HUES6 (cell line): ENCODE results near the gene GRAMD1C.

Source experiments
- H3K27ac ChIP-seq: 2 replicates; pipeline ENCODE4 v1.7.0; 2013; ENCODE audit warnings: low read depth, mild to moderate bottlenecking, low read length, inconsistent platforms
- H3K27me3 ChIP-seq: 2 replicates; pipeline ENCODE4 v1.6.1; 2013; ENCODE audit warnings: low read length; ENCODE audit not compliant: control insufficient read depth, insufficient read depth
- H3K36me3 ChIP-seq: 2 replicates; pipeline ENCODE4 v1.6.1; 2013; ENCODE audit warnings: low read length; ENCODE audit not compliant: control insufficient read depth, insufficient read depth
- H3K4me1 ChIP-seq: 2 replicates; pipeline ENCODE4 v1.6.1; 2013; ENCODE audit warnings: low read length; ENCODE audit not compliant: control insufficient read depth, insufficient read depth
- H3K4me3 ChIP-seq: 2 replicates; pipeline ENCODE4 v1.5.1; 2013; ENCODE audit warnings: low read depth, low read length
- H3K9ac ChIP-seq: one replicate; pipeline ENCODE4 v1.6.1; 2013; ENCODE audit warnings: mild to moderate bottlenecking, low read length
- H3K9me3 ChIP-seq: 2 replicates; pipeline ENCODE4 v1.6.1; 2013; ENCODE audit warnings: low read depth, low read length; ENCODE audit not compliant: control insufficient read depth, insufficient read depth

Gene GRAMD1C

GRCh38 chr3:113838631-113839209, at the start of gene GRAMD1C:
Gene GRAMD1C, plus strand, starts transcription at chr3:113838788. Its CDS starts 122 bp downstream, at chr3:113838910.
- no peaks in the 10 kb centered on the region; the same call in 1 of the 2 replicates for H3K27me3 ChIP-seq
- no peaks in the 10 kb centered on the region for H3K36me3 ChIP-seq
- peak within 1 kb of the TSS; percentile 1 for H3K9ac ChIP-seq
- H3K27ac ChIP-seq, result no peak within 1 kb of the TSS
- no peaks in the 10 kb centered on the region for H3K4me1 ChIP-seq
- H3K4me3 ChIP-seq, result peak within 1 kb of the TSS; percentile 75
- no peaks in the 10 kb centered on the region for H3K9me3 ChIP-seq

DNA sequence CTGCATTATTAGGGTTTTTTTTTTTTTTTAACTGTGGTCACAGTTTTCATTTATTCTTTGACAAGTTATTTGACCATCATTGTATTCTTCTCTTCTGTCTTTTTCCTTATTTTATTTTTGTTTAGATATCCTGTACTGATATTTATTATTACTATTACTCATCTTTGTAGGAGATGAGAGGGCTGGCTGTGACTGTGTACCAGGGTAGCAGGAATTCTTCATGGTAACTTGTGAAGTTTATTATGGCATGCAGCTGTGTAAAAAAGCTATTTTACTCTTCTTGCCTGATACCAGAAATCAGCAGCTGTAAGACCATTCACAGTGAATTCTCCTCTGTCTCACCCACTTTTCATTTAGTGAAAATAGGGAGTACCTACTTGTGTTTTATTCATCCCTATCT, 47.2 kb upstream of the GRAMD1C start:
- Histone ChIP-seq H3K27me3 (no peaks in the 10 kb centered on the region), H3K9ac (no peak overlapping the region), H3K36me3 (peaks cover 41% of the 10 kb centered on the region), H3K4me3 (no peak overlapping the region), H3K4me1 (no peaks in the 10 kb centered on the region), H3K9me3 (no peaks in the 10 kb centered on the region), H3K27ac (no peak overlapping the region)

DNA sequence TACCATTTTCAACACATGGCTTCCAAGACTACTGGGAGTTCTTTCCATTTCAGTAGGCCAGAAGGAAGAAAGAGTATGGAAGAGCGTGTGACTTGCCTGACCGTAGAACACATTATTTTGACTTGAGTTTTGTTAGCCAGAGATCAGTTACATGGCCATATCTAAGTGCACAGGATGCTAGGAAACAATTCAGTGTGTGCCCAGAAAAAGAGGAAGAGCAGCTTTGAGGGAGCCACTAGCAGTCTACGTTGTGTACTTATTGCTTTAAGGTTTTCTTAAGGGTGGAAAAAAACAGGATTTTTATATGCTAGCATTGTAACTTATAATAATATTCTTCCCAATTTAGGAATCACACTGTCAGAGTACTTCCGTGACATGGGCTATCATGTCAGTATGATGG, 44.1 kb upstream of the GRAMD1C start:
- no peaks in the 10 kb centered on the region for H3K4me1 ChIP-seq
- no peaks in the 10 kb centered on the region for H3K27me3 ChIP-seq
- H3K4me3 ChIP-seq, result no peak overlapping the region
- H3K36me3 ChIP-seq, result peaks cover 46% of the 10 kb centered on the region
- H3K9ac ChIP-seq, result no peak overlapping the region
- no peak overlapping the region for H3K27ac ChIP-seq
- no peaks in the 10 kb centered on the region for H3K9me3 ChIP-seq

DNA sequence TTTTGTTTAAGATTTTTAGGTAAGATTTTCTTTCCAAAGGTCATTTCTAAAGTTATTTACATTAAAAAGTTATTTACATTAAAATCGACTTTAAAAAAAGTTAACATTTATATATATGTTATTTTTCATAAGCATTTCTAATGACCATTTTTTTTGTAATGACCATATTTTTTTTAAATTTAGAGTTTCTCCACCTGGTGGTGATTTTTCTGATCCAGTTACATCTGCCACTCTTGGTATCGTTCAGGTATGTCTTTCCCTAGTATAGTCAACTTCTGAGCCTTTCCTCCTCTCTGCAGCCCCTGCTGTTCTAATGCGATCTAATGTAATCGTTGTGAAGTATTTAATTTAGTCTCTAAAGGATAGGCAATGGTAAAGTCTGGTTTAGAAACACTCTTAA, 42.9 kb upstream of the GRAMD1C start:
- Histone ChIP-seq H3K27me3 (no peaks in the 10 kb centered on the region), H3K27ac (no peak overlapping the region), H3K4me1 (no peaks in the 10 kb centered on the region), H3K9me3 (no peaks in the 10 kb centered on the region), H3K4me3 (no peak overlapping the region), H3K9ac (no peak overlapping the region), H3K36me3 (peaks cover 53% of the 10 kb centered on the region)

DNA sequence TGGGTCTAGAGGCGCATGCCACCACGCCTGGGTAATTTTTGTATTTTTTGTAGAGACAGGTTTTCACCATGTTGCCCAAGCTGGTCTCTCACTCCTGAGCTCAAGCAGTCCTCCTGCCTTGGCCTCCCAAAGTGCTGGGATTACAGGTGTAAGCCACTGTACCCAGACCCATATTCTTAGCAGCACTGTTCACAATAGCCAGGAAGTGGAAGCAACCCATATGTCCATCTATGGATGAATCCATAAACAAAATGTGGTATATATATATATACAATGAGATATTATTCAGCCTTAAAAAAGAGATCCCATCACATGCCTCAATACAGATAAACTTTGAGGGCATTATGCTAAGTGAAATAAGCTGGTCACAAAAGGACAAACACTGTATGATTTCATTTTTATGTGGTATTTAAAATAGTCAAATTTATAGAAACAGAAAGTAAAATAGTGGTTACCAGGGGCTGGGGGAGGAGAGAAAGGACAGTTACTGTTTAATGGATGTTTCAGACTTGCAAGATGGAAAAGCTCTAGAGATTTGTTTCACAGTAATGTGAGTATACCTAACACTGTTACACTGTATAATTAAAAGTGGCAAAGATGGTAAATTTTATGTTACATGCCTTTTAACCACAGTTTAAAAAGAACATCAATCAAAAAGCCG, 35.7 kb upstream of the GRAMD1C start:
- H3K4me3 ChIP-seq, result no peak overlapping the region
- H3K9ac ChIP-seq, result no peak overlapping the region
- H3K9me3 ChIP-seq, result no peaks in the 10 kb centered on the region
- H3K27me3 ChIP-seq, result no peaks in the 10 kb centered on the region
- H3K27ac ChIP-seq, result no peak overlapping the region
- peaks cover 77% of the 10 kb centered on the region for H3K36me3 ChIP-seq
- no peaks in the 10 kb centered on the region for H3K4me1 ChIP-seq

DNA sequence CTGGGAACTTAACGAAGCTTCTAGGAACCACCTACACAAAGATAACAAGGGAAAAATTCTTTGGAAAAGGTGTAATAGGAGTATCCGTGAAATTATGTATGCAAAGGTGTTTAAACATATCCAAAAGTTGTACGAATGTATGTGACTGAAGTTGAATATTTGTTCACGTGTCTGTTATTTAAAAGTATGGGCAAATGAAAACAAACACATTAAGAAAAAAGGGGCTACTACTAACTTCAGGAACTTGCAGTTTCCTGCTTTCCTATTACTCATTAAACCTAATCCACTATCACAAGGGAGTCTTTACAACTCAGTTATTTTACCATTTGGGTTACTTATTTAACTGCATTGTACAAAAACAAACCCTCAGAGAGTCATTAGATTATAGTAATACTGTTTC, 33.9 kb upstream of the GRAMD1C start:
- Histone ChIP-seq H3K9me3 (no peaks in the 10 kb centered on the region), H3K27ac (no peak overlapping the region), H3K36me3 (peaks cover 72% of the 10 kb centered on the region), H3K4me3 (no peak overlapping the region), H3K9ac (no peak overlapping the region), H3K4me1 (no peaks in the 10 kb centered on the region), H3K27me3 (no peaks in the 10 kb centered on the region)

- Histone ChIP-seq H3K27ac (no peak overlapping the region), H3K4me1 (no peaks in the 10 kb centered on the region), H3K27me3 (no peaks in the 10 kb centered on the region), H3K4me3 (no peak overlapping the region), H3K9me3 (no peaks in the 10 kb centered on the region), H3K9ac (no peak overlapping the region), H3K36me3 (peaks cover 70% of the 10 kb centered on the region)
Measured at GRCh38 chr3:113805249-113805648, 33.3 kb upstream of the GRAMD1C start.

DNA sequence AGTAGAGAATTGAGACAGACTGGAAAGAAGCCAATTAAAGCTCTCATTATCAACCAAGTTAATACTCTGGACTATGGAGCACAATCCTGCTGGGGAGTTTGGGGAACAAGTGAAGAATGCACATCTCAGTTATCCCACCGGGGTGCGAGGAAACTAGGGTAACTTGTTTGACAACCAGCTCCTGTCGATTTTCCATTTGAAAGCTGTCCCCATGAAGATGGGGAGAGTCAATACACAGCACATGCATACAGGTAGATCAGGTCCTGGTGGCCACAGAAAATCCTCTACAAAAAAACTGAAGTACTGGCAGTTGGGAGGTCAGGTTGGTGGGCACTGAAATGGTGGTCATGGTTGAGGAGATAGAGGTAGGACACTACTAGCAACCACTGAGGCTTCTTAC, 25.7 kb upstream of the GRAMD1C start:
- H3K4me1 ChIP-seq, result no peaks in the 10 kb centered on the region
- H3K4me3 ChIP-seq, result no peak overlapping the region
- H3K9me3 ChIP-seq, result no peaks in the 10 kb centered on the region
- H3K27ac ChIP-seq, result no peak overlapping the region
- peaks cover 16% of the 10 kb centered on the region for H3K36me3 ChIP-seq
- H3K27me3 ChIP-seq, result no peaks in the 10 kb centered on the region
- H3K9ac ChIP-seq, result no peak overlapping the region

DNA sequence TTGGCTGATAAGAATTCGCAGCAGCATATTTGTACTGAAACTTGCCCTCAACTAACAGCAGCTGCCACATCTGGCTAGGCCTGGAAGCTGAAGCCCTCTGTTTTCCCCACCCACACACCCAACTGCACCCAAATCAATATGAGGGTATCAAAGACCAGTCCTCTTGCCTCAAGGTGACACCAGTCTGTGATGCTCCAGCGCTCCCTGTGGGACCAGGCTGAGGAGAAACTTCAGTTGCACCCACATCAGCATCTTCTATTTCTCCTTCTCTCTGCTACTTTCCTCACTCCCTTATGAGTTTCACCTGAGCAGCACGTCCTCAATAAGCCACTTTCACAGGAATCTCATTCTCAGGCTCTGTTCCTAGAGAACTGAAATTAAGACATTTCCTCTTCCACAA, 18.7 kb upstream of the GRAMD1C start:
- no peak overlapping the region for H3K4me3 ChIP-seq
- no peaks in the 10 kb centered on the region for H3K4me1 ChIP-seq
- H3K9ac ChIP-seq, result no peak overlapping the region
- H3K27me3 ChIP-seq, result no peaks in the 10 kb centered on the region
- no peaks in the 10 kb centered on the region for H3K9me3 ChIP-seq
- H3K36me3 ChIP-seq, result no peaks in the 10 kb centered on the region
- no peak overlapping the region for H3K27ac ChIP-seq

DNA sequence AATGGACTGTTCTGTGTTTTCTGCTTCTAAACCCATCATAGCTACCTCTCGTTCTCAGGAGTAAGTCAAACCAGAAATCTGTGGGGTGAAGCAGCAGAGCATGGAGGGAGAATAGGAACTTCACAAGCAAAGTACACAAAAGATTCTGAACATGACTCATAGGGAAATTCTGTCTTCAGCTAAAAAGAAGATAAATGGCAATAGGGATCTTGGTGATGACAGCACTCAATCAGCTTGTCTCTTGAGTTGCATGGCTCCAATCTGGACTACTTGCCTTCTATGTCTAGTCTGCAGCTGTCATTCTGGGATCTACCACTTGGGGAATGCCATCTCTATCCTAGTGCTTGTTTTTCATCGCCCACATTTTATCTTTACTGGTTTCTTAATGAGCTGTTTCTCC, 13.5 kb upstream of the GRAMD1C start:
- no peak overlapping the region for H3K27ac ChIP-seq
- H3K4me1 ChIP-seq, result peaks cover 5% of the 10 kb centered on the region; the same call in 1 of the 2 replicates
- H3K27me3 ChIP-seq, result no peaks in the 10 kb centered on the region
- no peaks in the 10 kb centered on the region for H3K36me3 ChIP-seq
- no peak overlapping the region for H3K9ac ChIP-seq
- no peaks in the 10 kb centered on the region for H3K9me3 ChIP-seq
- H3K4me3 ChIP-seq, result no peak overlapping the region

DNA sequence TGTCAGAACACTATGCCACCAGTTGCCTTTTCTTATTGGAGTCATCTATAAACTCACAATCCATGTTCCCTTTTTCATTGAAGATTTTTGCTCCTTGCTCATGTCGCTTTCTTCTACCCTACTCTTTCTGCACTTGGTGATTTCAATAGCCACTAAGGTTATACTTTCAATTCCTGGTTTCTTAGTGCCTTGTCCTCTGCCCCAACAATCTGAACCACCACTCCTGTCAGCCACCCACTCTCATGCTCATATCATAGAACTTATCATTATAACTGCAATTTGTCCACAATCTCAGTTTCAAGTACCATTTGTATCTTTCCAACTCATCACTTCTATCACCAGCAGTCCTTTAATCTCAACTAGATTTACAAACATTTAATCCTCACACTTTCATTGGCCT, 10.0 kb upstream of the GRAMD1C start:
- H3K4me3 ChIP-seq, result no peak overlapping the region
- peaks cover 11% of the 10 kb centered on the region; the same call in 1 of the 2 replicates for H3K4me1 ChIP-seq
- no peaks in the 10 kb centered on the region for H3K27me3 ChIP-seq
- H3K27ac ChIP-seq, result no peak overlapping the region
- no peaks in the 10 kb centered on the region for H3K36me3 ChIP-seq
- H3K9me3 ChIP-seq, result no peaks in the 10 kb centered on the region
- H3K9ac ChIP-seq, result no peak overlapping the region
